HFF-Myc (cell line): ENCODE measurements around the gene RRP1.

ENCODE experiments used
- DNase-seq: peaks from one replicate; pipeline ENCODE4 v3.0.0-alpha.2; 2011; ENCODE audit warnings: low read depth; ENCODE audit errors: extremely low read depth
- H3K4me3 ChIP-seq: replicated peaks from 2 replicates; pipeline ENCODE4 v1.5.1; 2011; ENCODE audit warnings: low read depth, mild to moderate bottlenecking, control low read depth, low read length
- TF ChIP-seq, protein P1 (sequence below): IDR thresholded peaks from 2 replicates; pipeline ENCODE4 v1.5.1; 2012; ENCODE audit warnings: mild to moderate bottlenecking, low read depth, low read length, control low read depth; ENCODE audit errors: missing control alignments

RRP1 gene, protein sequence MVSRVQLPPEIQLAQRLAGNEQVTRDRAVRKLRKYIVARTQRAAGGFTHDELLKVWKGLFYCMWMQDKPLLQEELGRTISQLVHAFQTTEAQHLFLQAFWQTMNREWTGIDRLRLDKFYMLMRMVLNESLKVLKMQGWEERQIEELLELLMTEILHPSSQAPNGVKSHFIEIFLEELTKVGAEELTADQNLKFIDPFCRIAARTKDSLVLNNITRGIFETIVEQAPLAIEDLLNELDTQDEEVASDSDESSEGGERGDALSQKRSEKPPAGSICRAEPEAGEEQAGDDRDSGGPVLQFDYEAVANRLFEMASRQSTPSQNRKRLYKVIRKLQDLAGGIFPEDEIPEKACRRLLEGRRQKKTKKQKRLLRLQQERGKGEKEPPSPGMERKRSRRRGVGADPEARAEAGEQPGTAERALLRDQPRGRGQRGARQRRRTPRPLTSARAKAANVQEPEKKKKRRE

DNA sequence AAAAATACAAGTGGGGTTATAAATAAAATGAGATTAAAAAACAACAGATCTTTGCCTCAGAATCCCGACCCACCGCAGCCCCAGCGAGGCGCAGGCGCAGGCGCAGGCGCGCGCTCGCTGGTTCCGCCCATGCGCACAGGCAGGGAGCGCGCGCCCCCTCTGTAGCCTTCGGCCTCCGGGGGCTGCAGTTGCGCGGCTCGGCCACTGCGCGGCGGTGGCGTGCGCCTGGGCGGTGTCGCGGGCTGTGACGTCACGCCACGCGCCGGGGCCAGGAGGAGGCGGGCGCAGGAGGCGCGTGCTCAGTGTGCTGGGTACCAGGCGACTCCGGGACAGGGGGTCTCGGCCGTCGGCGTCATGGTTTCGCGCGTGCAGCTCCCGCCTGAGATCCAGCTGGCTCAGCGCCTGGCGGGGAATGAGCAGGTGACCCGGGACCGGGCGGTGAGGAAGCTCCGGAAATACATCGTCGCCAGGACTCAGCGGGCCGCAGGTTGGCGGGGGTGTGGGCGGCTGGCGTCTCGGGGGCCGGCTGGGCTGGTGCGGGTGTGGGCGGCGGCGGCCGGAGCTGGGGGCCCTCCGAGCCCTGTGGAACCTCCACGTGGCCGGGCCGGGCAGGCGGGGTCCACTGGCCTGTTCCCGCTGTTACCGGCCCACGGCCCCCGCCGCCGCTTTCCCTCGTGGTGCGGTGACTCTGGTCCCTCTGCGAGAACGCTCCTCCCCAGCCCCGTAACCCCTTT lies at the start of gene RRP1:
RRP1 (plus strand) TSS at position 302 of the 734 bp plus-strand sequence; CDS start at position 355, 53 bp downstream.
- peak within 1 kb of the TSS; percentile 99 for H3K4me3 ChIP-seq
- TF ChIP-seq, protein P1, sequence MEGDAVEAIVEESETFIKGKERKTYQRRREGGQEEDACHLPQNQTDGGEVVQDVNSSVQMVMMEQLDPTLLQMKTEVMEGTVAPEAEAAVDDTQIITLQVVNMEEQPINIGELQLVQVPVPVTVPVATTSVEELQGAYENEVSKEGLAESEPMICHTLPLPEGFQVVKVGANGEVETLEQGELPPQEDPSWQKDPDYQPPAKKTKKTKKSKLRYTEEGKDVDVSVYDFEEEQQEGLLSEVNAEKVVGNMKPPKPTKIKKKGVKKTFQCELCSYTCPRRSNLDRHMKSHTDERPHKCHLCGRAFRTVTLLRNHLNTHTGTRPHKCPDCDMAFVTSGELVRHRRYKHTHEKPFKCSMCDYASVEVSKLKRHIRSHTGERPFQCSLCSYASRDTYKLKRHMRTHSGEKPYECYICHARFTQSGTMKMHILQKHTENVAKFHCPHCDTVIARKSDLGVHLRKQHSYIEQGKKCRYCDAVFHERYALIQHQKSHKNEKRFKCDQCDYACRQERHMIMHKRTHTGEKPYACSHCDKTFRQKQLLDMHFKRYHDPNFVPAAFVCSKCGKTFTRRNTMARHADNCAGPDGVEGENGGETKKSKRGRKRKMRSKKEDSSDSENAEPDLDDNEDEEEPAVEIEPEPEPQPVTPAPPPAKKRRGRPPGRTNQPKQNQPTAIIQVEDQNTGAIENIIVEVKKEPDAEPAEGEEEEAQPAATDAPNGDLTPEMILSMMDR: peak; percentile 78
- DNase-seq: peak; percentile 36

DNA sequence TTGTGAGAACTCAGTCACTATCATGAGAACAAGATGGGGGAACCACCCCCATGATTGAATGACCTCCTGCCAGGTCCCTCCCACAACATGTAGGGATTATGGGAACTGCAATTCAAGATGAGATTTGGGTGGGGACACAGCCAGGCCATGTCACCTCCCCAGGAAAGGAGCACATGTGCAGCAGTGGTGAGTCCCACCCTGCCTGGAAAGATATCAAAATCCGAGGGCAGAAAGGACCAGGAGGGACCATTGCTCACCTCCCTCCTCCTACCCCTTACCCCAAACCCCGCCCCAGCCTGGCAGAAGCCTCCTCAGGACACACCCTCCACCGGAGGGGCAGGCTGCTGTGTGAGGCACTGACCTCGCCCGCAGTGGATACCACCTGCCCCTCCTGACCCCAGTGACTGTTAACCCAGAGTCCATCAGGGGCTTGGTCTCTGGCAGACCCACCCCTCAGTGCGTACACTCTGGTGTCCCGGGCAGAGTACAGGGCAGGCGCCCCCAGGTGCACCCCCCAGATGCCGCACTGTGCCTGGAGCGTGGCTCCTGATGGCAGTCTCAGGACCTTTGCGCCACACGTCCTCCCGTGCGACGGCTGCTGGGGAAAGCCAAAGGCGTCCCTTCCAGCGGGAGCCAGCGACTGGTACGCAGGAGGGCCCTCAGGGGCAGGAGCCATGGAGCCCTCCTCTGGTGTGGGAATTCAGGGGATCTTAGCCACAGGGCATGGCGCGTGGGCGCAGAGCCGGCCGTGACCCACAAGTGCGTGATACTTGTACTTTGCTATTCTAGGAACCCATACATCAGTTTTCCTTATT lies 49.5 kb upstream of the RRP1 start:
- TF ChIP-seq, protein P1: no peak
- DNase-seq: no peak
- H3K4me3 ChIP-seq: no peak overlapping the region

DNA sequence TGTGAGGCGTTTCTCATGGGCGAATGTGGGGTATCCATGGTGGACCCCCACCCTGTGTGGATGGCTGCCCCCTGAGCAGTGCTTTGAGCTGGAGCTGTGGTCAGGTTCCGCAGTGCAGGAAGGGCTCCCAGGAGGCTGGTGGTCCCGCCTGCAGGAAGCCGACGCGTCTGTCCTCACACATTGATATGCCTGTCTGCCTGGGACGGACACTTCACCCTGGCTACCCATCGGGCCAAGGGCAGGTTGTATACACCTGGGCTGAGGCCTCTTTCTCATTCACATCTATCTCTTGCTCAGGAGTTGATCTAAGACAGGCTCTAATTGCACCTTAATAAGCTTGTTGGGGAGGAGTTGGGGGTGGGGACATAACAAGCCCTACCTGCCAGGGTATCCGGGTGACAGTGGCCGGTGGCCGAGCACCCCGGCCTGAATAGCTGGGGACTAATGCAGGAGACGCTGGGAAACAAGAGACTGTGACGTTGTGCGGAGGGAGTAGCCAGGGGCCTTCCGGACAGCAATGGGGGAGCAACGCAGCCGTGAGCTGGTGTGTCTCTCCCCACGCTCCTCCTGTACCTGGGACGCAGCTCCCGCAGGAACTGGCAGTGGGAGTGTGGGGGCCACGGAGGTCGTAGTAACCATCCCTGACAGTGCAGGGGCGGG lies 48.8 kb upstream of the RRP1 start:
- no peak overlapping the region for H3K4me3 ChIP-seq
- no peak for DNase-seq
- TF ChIP-seq, protein P1: no peak

DNA sequence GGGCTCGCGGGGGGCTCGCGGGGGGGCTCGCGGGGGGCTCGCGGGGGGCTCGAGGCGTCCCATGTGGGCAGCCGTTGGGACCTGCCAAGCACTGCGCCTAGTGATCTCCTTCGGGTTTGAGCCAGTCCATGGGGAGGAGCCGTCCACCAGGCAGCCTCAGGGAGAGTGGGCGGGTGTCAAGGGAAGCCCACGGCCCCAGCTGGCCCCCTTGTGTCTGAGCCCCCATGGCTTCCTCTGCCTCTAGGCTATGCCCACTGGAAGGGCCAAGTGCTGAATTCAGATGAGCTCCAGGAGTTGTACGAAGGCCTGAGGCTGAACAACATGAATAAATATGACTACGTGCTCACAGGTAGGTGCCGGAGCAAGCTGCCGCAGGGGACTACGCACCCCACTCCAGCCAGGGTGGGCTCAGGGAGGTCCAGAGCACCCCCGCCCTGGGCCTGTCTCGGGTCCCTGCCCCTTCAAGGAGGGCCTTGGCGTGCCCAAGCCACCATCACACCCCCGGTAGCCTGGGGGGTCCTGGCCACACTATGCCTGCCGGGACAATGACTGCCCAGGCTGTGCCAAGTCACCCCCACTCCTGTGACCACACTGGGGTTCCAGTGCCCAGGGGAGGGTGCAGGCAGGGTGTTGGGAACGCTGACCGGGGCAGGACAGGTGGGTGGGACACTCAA lies 47.8 kb upstream of the RRP1 start:
- DNase-seq: no peak
- H3K4me3 ChIP-seq: no peak overlapping the region
- TF ChIP-seq, protein P1: no peak

DNA sequence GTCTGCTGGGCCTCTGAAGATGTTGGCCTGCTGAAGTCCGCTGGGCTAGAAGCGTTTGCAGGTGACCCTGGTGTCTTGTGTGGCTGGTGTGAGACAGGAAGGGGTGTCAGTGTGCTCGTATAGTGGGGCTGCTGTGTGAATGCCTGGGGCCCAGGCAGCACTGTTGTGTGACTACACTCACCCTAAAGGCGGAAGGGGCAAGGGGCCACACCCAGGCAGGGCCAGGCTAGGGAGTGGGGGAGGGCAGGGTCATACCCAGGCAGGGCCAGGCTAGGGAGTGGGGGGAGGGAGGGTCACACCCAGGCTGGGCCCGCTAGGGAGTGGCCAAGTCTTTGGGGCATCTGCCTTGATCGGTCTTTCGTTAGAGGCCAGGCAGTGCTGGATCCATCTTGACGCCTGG lies 45.4 kb upstream of the RRP1 start:
- DNase-seq: no peak
- no peak overlapping the region for H3K4me3 ChIP-seq
- TF ChIP-seq, protein P1: no peak

DNA sequence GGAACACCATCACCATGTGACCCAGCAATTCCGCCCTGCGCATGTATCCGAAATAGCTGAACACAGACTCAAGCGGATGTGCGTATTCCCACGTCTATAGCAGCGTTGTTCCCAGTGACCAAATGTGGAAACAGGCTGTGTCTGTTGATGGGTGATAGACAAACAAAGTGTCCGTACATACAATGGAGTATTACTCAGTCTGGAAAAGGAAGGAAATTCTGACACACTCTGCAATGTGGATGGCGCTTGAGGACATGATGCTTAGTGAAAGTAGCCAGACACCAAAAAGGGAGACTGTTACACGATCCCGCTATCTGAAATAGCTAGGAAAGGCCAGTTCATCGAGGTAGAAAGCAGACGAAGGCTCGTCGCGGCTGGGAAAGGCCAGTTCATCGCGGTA lies 44.7 kb upstream of the RRP1 start:
- DNase-seq: no peak
- H3K4me3 ChIP-seq: no peak overlapping the region
- TF ChIP-seq, protein P1: no peak
